Adipose tissue (tissue), 3 donors: Measurements from ENCODE around the gene IPPK. TPM values are rescaled to one million over a fixed set of nuclear protein-coding genes. Genes with fewer than 3 reads are reported as not detected.
A peak's percentile ranks its signal among the peaks of the same experiment; 100 is the strongest.

ENCODE experiments used
- H3K27ac ChIP-seq: one replicate; pipeline ENCODE4 v1.5.1; 2013; ENCODE audit warnings: low read depth, low read length
- WGBS, 3 donors: extraction: QIAGEN DNeasy Blood & Tissue Kit; methylation state at CpG; one replicate each; pipeline ENCODE4 v1.1.7; 2013; 5-methylcytosine and 5-hydroxymethylcytosine counted together
- polyA plus RNA-seq, 3 donors: library from polyadenylated mRNA; stranded (reverse); fragments of 200-250 nt; gene quantifications; one replicate each; pipeline ENCODE4 v1.2.3, GENCODE V29; 2013
- donor health status: healthy with polysubstance abuse.
- donor health status: Bipolar disorder and iron deficiency.
- donor health status: healthy.

The IPPK gene
- 1 to 10 TPM; 1.7 to 7.4 (median 5.8) TPM for polyA plus RNA-seq

GRCh38 chr9:92669890-92670708, at the start of gene IPPK:
Gene IPPK, minus strand, starts transcription at chr9:92670131. Its CDS starts 143 bp downstream, at chr9:92669988.
- H3K27ac ChIP-seq, result peak within 1 kb of the TSS; percentile 36
- 0 to 1% (median 0%) methylated on average over 70 to 75 of the region's 75 CpGs for WGBS, 3 donors

GRCh38 chr9:92719028-92719647, 49.2 kb upstream of the IPPK start:
- 92 to 94% (median 92%) methylated on average over 31 to 34 of the region's 34 CpGs for WGBS, 3 donors
- no peak overlapping the region for H3K27ac ChIP-seq

GRCh38 chr9:92718086-92719001, 48.4 kb upstream of the IPPK start:
- WGBS, 3 donors, result 90 to 92% (median 91%) methylated on average over 37 to 40 of the region's 40 CpGs
- H3K27ac ChIP-seq, result no peak overlapping the region

- WGBS, 3 donors, result 89 to 92% (median 91%) methylated on average over 21 of the region's 21 CpGs
- H3K27ac ChIP-seq, result no peak overlapping the region
Measured at GRCh38 chr9:92717201-92718085, 47.5 kb upstream of the IPPK start.

GRCh38 chr9:92716557-92716956, 46.6 kb upstream of the IPPK start:
- WGBS, 3 donors, result 28 to 38% (median 29%) methylated on average over 4 of the region's 4 CpGs
- no peak overlapping the region for H3K27ac ChIP-seq

GRCh38 chr9:92715488-92716231, 45.7 kb upstream of the IPPK start:
- no peak overlapping the region for H3K27ac ChIP-seq
- WGBS, 3 donors, result 60 to 81% (median 72%) methylated on average over 17 of the region's 17 CpGs

- no peak overlapping the region for H3K27ac ChIP-seq
- WGBS, 3 donors, result 94 to 95% (median 94%) methylated on average over 34 of the region's 34 CpGs
Measured at GRCh38 chr9:92714787-92715487, 45.0 kb upstream of the IPPK start.

- 94 to 99% (median 96%) methylated on average over 3 of the region's 3 CpGs for WGBS, 3 donors
- H3K27ac ChIP-seq, result no peak overlapping the region
Measured at GRCh38 chr9:92714016-92714415, 44.1 kb upstream of the IPPK start.

- 90 to 95% (median 90%) methylated on average over 15 of the region's 15 CpGs for WGBS, 3 donors
- no peak overlapping the region for H3K27ac ChIP-seq
Measured at GRCh38 chr9:92713528-92713927, 43.6 kb upstream of the IPPK start.

GRCh38 chr9:92712767-92713166, 42.8 kb upstream of the IPPK start:
- H3K27ac ChIP-seq, result no peak overlapping the region
- WGBS, 3 donors, result 92 to 95% (median 93%) methylated on average over 15 of the region's 15 CpGs

- H3K27ac ChIP-seq, result no peak overlapping the region
- WGBS, 3 donors, result 41 to 83% (median 49%) methylated on average over 6 of the region's 6 CpGs
Measured at GRCh38 chr9:92711844-92712243, 41.9 kb upstream of the IPPK start.

- H3K27ac ChIP-seq, result no peak overlapping the region
- WGBS, 3 donors, result 52 to 89% (median 87%) methylated on average over 2 of the region's 2 CpGs
Measured at GRCh38 chr9:92711146-92711545, 41.2 kb upstream of the IPPK start.

- H3K27ac ChIP-seq, result no peak overlapping the region
- WGBS, 3 donors, result 90 to 93% (median 91%) methylated on average over 3 of the region's 3 CpGs
Measured at GRCh38 chr9:92710368-92710767, 40.4 kb upstream of the IPPK start.

- 92 to 98% (median 95%) methylated on average over 3 of the region's 3 CpGs for WGBS, 3 donors
- H3K27ac ChIP-seq, result no peak overlapping the region
Measured at GRCh38 chr9:92709954-92710353, 40.0 kb upstream of the IPPK start.

- H3K27ac ChIP-seq, result no peak overlapping the region
Measured at GRCh38 chr9:92709240-92709639, 39.3 kb upstream of the IPPK start.

GRCh38 chr9:92707530-92707929, 37.6 kb upstream of the IPPK start:
- no peak overlapping the region for H3K27ac ChIP-seq
